WTC11 (cell line): ENCODE measurements around the gene VILL.

Experiments used
- ATF2 ChIP-seq: sonication (generic); formaldehyde crosslinking; IDR thresholded peaks from 2 replicates; pipeline ENCODE4 v1.8.1; 2022; ENCODE audit warnings: low read depth, missing genetic modification reagents, borderline replicate concordance
- CBFB ChIP-seq: sonication (generic); formaldehyde crosslinking; IDR thresholded peaks from 2 replicates; pipeline ENCODE4 v1.8.1; 2022; ENCODE audit warnings: mild to moderate bottlenecking, low read depth, missing genetic modification reagents
- NFYB ChIP-seq: sonication (generic); formaldehyde crosslinking; conservative IDR thresholded peaks from 2 replicates; pipeline ENCODE4 v1.8.0; 2022; ENCODE audit warnings: low read depth, missing genetic modification reagents
- RELA ChIP-seq: sonication (generic); formaldehyde crosslinking; IDR thresholded peaks from 2 replicates; pipeline ENCODE4 v1.8.1; 2022; ENCODE audit warnings: missing genetic modification reagents, mild to moderate bottlenecking, borderline replicate concordance
- STAT6 ChIP-seq: sonication (generic); formaldehyde crosslinking; conservative IDR thresholded peaks from 2 replicates; pipeline ENCODE4 v1.8.1; 2023; ENCODE audit warnings: mild to moderate bottlenecking, low read depth, missing genetic modification reagents, moderate library complexity
- ZNF263 ChIP-seq: sonication (generic); formaldehyde crosslinking; IDR thresholded peaks from 2 replicates; pipeline ENCODE4 v1.8.1; 2022; ENCODE audit warnings: low read depth, mild to moderate bottlenecking, moderate library complexity, missing genetic modification reagents
- ZNF512 ChIP-seq: sonication (generic); formaldehyde crosslinking; IDR thresholded peaks from 2 replicates; pipeline ENCODE4 v1.8.1; 2022; ENCODE audit warnings: missing genetic modification reagents, borderline replicate concordance
- ZNF671 ChIP-seq: fragments of 250-450 bp; sonication (Bioruptor Pico); IDR thresholded peaks from 2 replicates; pipeline ENCODE4 v1.8.0; 2021; ENCODE audit warnings: mild to moderate bottlenecking
- TF ChIP-seq, protein P1 (sequence below): fragments of 200-600 bp; IDR thresholded peaks from 2 replicates; pipeline ENCODE4 v1.8.0; 2022; ENCODE audit warnings: antibody characterized with exemption
- TF ChIP-seq, protein P2 (sequence below): sonication (generic); formaldehyde crosslinking; IDR thresholded peaks from 2 replicates; pipeline ENCODE4 v1.8.1; 2022; ENCODE audit warnings: mild to moderate bottlenecking, missing genetic modification reagents, moderate library complexity, borderline replicate concordance
- TF ChIP-seq, protein P3 (sequence below): sonication (generic); formaldehyde crosslinking; IDR thresholded peaks from 2 replicates; pipeline ENCODE4 v1.8.0; 2022; ENCODE audit warnings: mild to moderate bottlenecking, missing genetic modification reagents
- TF ChIP-seq, protein P4 (sequence below): sonication (generic); formaldehyde crosslinking; IDR thresholded peaks from 2 replicates; pipeline ENCODE4 v1.8.1; 2023; ENCODE audit warnings: mild to moderate bottlenecking, moderate library complexity, missing genetic modification reagents
- TF ChIP-seq, protein P5 (sequence below): sonication (generic); formaldehyde crosslinking; IDR thresholded peaks from 2 replicates; pipeline ENCODE4 v1.8.0; 2022; ENCODE audit warnings: mild to moderate bottlenecking, missing genetic modification reagents
- TF ChIP-seq, protein P6 (sequence below): sonication (generic); formaldehyde crosslinking; IDR thresholded peaks from 2 replicates; pipeline ENCODE4 v1.8.1; 2023; ENCODE audit warnings: mild to moderate bottlenecking, missing genetic modification reagents, borderline replicate concordance

DNA sequence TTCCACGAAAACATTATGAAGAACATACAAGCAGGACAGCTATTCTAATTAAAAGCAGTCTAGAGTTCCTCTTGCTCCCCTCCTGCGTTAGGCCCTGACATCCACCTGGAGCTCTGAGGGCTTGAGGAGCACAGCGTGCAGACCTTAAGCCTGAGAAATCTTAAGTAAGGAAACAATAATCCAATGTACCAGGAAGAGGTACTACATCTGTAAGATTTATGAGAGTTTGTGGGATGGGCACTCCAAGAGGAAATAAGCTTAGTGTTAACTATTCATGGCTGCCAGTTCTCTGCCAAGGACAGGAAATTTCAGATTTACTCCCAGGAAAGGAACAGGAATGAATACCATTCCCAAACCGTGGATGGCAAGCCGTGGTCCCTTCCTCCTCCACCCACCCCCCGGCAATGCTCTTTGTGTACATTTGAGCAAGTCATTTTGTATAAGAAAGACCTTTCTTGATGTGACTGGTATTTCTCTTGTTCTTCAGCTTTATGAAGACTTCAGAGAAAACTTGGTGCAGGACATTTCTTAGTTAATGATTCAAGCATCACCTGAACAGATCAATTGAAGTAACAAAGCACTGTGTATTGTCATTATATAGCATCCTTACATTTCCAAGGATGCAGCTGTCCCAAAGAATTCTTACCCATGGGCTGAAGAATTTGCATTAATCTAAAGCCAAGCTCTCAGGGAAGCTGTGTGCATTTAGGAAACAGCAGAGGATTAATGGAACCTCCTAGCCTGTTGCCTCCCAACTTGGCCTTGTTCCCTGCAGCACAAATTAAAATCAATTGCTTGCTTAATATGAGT lies 28.8 kb upstream of the VILL start:
- TF ChIP-seq, protein P1, sequence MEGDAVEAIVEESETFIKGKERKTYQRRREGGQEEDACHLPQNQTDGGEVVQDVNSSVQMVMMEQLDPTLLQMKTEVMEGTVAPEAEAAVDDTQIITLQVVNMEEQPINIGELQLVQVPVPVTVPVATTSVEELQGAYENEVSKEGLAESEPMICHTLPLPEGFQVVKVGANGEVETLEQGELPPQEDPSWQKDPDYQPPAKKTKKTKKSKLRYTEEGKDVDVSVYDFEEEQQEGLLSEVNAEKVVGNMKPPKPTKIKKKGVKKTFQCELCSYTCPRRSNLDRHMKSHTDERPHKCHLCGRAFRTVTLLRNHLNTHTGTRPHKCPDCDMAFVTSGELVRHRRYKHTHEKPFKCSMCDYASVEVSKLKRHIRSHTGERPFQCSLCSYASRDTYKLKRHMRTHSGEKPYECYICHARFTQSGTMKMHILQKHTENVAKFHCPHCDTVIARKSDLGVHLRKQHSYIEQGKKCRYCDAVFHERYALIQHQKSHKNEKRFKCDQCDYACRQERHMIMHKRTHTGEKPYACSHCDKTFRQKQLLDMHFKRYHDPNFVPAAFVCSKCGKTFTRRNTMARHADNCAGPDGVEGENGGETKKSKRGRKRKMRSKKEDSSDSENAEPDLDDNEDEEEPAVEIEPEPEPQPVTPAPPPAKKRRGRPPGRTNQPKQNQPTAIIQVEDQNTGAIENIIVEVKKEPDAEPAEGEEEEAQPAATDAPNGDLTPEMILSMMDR = no peak
- TF ChIP-seq, protein P2, sequence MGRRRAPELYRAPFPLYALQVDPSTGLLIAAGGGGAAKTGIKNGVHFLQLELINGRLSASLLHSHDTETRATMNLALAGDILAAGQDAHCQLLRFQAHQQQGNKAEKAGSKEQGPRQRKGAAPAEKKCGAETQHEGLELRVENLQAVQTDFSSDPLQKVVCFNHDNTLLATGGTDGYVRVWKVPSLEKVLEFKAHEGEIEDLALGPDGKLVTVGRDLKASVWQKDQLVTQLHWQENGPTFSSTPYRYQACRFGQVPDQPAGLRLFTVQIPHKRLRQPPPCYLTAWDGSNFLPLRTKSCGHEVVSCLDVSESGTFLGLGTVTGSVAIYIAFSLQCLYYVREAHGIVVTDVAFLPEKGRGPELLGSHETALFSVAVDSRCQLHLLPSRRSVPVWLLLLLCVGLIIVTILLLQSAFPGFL (CRISPR knock-in tag) = no peak
- TF ChIP-seq, protein P3, sequence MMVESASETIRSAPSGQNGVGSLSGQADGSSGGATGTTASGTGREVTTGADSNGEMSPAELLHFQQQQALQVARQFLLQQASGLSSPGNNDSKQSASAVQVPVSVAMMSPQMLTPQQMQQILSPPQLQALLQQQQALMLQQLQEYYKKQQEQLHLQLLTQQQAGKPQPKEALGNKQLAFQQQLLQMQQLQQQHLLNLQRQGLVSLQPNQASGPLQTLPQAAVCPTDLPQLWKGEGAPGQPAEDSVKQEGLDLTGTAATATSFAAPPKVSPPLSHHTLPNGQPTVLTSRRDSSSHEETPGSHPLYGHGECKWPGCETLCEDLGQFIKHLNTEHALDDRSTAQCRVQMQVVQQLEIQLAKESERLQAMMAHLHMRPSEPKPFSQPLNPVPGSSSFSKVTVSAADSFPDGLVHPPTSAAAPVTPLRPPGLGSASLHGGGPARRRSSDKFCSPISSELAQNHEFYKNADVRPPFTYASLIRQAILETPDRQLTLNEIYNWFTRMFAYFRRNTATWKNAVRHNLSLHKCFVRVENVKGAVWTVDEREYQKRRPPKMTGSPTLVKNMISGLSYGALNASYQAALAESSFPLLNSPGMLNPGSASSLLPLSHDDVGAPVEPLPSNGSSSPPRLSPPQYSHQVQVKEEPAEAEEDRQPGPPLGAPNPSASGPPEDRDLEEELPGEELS (CRISPR knock-in tag) = no peak
- no peak for TF ChIP-seq STAT6 (CRISPR knock-in tag)
- no peak for TF ChIP-seq ZNF512 (CRISPR knock-in tag)
- TF ChIP-seq ATF2 = no peak
- TF ChIP-seq RELA (CRISPR knock-in tag) = no peak
- TF ChIP-seq ZNF671 (CRISPR knock-in tag) = no peak
- no peak for TF ChIP-seq CBFB (CRISPR knock-in tag)
- TF ChIP-seq, protein P4, sequence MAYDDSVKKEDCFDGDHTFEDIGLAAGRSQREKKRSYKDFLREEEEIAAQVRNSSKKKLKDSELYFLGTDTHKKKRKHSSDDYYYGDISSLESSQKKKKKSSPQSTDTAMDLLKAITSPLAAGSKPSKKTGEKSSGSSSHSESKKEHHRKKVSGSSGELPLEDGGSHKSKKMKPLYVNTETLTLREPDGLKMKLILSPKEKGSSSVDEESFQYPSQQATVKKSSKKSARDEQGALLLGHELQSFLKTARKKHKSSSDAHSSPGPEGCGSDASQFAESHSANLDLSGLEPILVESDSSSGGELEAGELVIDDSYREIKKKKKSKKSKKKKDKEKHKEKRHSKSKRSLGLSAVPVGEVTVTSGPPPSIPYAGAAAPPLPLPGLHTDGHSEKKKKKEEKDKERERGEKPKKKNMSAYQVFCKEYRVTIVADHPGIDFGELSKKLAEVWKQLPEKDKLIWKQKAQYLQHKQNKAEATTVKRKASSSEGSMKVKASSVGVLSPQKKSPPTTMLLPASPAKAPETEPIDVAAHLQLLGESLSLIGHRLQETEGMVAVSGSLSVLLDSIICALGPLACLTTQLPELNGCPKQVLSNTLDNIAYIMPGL = no peak
- TF ChIP-seq, protein P5, sequence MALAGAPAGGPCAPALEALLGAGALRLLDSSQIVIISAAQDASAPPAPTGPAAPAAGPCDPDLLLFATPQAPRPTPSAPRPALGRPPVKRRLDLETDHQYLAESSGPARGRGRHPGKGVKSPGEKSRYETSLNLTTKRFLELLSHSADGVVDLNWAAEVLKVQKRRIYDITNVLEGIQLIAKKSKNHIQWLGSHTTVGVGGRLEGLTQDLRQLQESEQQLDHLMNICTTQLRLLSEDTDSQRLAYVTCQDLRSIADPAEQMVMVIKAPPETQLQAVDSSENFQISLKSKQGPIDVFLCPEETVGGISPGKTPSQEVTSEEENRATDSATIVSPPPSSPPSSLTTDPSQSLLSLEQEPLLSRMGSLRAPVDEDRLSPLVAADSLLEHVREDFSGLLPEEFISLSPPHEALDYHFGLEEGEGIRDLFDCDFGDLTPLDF (CRISPR knock-in tag) = no peak
- TF ChIP-seq, protein P6, sequence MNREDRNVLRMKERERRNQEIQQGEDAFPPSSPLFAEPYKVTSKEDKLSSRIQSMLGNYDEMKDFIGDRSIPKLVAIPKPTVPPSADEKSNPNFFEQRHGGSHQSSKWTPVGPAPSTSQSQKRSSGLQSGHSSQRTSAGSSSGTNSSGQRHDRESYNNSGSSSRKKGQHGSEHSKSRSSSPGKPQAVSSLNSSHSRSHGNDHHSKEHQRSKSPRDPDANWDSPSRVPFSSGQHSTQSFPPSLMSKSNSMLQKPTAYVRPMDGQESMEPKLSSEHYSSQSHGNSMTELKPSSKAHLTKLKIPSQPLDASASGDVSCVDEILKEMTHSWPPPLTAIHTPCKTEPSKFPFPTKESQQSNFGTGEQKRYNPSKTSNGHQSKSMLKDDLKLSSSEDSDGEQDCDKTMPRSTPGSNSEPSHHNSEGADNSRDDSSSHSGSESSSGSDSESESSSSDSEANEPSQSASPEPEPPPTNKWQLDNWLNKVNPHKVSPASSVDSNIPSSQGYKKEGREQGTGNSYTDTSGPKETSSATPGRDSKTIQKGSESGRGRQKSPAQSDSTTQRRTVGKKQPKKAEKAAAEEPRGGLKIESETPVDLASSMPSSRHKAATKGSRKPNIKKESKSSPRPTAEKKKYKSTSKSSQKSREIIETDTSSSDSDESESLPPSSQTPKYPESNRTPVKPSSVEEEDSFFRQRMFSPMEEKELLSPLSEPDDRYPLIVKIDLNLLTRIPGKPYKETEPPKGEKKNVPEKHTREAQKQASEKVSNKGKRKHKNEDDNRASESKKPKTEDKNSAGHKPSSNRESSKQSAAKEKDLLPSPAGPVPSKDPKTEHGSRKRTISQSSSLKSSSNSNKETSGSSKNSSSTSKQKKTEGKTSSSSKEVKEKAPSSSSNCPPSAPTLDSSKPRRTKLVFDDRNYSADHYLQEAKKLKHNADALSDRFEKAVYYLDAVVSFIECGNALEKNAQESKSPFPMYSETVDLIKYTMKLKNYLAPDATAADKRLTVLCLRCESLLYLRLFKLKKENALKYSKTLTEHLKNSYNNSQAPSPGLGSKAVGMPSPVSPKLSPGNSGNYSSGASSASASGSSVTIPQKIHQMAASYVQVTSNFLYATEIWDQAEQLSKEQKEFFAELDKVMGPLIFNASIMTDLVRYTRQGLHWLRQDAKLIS (CRISPR knock-in tag) = no peak
- TF ChIP-seq ZNF263 (CRISPR knock-in tag) = no peak
- no peak for TF ChIP-seq NFYB (CRISPR knock-in tag)
